ENCODE results near the gene CTXN3. TPM values are rescaled to one million over a fixed set of nuclear protein-coding genes. Genes with fewer than 3 reads are reported as not detected.

CTXN3 gene
- not detected for polyA plus RNA-seq (2013, experiment 1 of 2; ENCODE audit: insufficient read length)
- 0.12 TPM for polyA plus RNA-seq (2013, experiment 2 of 2; ENCODE audit: insufficient read length)

DNA sequence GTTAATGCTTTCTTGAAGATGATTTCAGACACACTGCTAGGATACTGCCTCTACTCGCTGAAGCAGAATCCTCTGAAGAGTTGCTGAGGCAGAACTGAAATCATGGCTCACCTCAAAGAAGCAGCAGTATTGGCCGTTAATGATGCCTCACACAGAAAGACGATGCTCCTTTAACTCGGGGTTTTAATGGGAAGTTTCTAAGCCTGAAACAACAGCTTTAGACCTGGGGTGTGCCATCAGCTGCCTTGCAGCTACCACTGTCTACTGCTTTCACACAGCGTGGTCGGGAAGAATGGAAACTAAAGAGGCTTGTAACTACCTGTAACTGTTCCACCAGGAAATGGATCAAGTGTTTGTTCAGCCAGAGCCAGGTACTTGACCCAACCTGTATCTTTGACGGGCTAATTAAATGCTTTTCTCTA is at the start of gene CTXN3:
CTXN3 (plus strand) TSS at position 65 of the 422 bp plus-strand sequence. CDS start 8,440 bp downstream, outside the sequence.
- DNase-seq: no peak

GRCh38 chr5:127599320-127599719 is 49.6 kb upstream of the CTXN3 start:
- DNase-seq: no peak

DNA sequence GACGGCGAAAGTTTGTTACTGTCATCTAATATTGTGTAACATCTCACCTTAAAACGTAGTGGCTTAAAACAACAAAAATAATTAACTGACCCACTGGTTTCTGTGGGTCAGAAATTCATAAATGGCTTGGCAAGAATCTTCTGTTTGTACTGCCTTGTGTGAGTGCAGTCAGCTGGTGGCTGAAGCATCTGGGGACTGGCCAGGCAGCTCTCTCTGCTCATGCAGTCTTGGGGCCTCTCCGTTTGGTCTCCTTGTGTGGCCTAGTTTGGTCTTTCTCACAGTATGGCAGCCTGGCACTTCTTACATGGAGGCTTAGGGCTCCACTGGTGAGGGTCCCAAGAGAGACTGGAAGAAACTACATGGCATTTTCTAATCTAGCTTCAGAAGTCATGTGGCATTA is 49.0 kb upstream of the CTXN3 start:
- no peak for DNase-seq

DNA sequence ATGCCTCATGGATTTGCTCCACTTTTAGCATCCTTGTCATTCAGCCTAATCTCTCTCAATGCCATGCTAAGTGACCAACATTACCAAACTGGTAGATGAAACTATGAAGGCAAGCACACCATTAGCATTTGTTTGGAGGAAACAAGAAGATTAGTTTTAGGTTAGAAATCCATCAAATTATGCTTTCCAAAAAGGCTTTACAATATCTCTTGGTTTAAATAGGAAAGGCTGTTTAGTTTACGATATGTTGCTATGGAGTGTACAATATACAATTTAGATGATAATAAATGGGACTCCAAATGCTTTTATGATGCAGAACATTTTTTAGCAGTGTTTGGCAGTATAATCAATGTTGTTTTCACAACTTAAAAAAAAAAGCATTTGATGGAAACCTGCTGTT is 47.8 kb upstream of the CTXN3 start:
- no peak for DNase-seq

GRCh38 chr5:127601601-127602000 is 47.3 kb upstream of the CTXN3 start:
- DNase-seq: no peak

- no peak for DNase-seq
Measured at GRCh38 chr5:127602481-127602880, 46.4 kb upstream of the CTXN3 start.

DNA sequence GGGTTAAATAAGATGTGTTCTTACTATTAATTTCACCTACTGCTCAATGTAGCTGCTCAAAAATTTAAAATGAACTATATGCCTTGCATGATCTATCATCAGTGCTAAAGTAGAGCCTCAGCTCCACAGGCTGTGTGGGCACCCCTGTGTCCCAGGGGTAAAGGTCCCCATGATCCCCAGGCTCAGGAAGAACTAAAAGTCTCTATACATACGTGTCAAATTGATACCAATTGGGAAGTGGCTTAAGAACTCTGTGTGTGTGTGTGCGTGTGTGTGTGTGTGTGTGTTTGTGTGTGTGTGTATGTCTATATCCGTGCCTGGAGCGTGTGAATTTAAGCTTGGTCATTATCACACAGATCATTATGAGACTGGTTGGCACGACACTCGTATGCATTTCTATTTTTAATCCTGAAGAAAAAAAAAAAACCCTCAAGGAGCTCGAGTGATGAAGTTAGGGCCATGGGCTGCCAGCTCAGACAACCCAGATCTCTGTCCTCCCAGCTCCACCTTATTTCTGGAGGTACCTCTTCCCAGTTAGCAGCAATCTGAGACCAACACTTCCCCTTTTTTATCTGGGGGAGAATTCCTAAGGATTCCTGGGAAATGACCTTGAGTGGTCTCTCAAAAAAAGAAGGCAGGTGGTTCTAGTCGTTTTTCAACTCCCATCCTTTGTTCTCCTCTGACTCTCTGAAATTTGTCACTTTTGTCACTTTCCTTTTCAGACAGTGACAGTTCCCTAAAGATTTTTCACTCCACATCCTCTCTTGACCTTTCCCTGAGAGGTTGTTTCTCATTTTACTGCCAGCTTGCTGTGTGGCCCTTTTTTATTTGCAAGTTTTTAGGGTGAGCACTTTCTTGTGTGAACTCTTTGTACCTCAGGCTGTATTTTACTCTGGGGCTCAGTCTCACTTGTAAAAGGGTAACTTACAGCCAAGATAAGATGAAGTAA is 45.7 kb upstream of the CTXN3 start:
- DNase-seq: no peak

- DNase-seq: no peak
Measured at GRCh38 chr5:127608077-127608660, 40.7 kb upstream of the CTXN3 start.

DNA sequence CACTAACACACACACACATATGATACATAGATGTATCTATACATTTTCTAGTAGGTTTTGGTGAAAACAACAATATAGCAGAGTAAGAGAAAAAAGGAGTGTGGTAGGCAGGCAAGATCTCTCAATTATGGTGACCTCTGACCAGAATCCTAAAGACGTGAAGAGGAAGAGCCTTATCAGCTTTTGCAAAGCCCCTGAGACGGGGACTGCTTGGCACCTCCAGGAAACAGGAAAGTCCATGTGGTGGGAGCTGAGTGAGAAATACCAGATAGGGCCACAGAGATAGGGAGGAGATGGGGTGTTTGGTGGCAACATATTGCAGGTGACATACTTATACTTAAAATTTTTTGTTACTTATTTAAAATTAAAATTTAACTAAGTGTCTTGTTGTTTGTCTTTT is 39.9 kb upstream of the CTXN3 start:
- no peak for DNase-seq

GRCh38 chr5:127609957-127610356 is 38.9 kb upstream of the CTXN3 start:
- DNase-seq: peak; percentile 21

- DNase-seq: no peak
Measured at GRCh38 chr5:127612441-127613141, 36.3 kb upstream of the CTXN3 start.

- peak; percentile 42 for DNase-seq
Measured at GRCh38 chr5:127615916-127616315, 33.0 kb upstream of the CTXN3 start.

DNA sequence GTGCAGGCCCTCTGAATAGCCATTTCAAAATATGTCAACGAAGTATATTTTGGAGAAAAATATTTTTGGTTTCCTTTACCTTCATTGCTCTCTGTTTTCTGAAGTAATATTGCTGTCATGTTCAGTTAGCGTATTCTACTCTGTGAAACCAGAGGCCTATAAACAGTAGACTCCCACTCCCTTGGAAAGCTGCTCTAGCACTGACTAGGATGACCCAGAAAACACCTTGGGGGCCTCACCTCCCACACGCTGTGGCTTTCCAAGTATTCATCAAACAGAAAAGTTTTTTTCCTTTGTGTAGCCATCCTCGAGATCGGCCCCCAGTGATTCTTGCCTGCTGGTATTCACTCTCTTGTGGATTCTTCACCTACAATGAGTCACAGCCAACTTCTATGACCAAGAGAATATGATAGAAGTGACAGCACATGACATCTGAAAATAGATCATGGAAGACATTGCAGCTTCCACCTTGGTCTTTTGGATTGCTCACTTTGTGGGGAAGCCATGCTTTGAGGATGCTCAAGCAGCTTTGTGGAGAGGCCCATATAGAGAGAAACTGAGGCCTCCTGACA is 28.9 kb upstream of the CTXN3 start:
- no peak for DNase-seq

DNA sequence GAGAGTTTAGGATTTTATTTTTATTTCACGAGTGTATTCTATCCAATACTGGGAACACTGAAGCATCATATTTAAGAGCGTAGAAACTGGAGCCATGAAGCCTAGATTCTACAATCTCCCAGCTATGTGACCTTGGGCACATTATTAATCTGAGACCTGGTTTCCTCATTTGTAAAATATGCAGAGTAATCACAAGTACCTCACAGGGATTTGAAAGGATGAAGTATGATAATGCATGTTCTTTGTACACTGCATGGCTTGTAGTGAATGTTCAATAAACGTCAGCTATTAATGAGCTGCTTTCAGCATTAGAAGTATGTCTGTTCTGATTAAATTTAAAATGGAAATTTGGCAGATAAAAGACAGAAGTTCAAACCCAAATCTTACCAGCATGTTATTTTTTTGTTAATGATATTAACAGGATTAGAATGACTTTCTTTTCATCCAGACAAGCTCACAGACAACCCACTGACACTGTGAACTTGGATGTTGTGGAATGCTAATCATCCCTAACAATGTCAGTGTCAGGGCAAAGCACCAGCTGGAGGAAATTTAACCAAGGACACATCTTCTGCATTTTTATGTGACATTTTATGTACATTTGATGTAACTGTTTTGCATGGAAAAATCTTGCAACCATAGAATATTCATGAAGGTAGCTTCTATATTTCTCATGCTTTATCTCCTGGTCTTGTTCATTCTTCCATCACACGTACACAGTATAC is 27.1 kb upstream of the CTXN3 start:
- no peak for DNase-seq

GRCh38 chr5:127634007-127634406 is 14.9 kb upstream of the CTXN3 start:
- no peak for DNase-seq

DNA sequence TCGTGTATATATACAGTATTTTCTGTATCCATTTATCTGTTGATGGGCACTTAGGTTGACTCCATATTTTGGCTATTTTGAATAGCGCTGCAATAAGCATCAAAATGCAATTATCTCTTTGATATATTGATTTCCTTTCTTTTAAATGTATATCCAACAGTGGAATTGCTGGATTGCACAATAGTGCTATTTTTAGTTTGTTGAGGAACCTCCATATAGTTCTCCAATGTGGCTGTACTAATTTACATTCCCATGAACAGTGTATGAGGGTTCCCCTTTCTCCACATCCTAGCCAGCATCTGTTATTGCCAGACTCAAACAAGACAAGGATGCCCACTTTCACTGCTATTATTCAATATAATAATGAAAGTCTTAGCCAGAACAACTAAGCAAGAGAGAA is 9.1 kb upstream of the CTXN3 start:
- no peak for DNase-seq

- no peak for DNase-seq
Measured at GRCh38 chr5:127642949-127643348, 5.9 kb upstream of the CTXN3 start.

DNA sequence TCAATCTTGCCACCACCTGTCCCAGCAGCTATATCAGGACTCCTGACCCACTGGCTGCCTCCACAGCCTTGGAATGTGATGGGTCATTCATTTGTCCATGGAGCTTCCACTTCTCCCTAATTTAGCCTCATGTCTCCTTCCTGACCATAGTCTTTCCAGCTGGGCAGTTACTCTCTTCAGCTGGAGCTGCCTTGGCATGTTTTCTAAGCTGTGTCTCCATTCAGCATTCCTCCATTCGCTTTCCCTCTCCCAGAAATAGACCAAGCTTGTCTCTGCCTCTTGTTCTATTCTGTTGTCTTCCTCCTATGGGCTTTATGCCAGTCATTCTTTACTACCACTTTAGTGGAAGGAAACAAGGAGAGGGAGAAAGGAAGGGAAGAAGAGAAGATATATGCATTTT is 5.3 kb upstream of the CTXN3 start:
- no peak for DNase-seq

DNA sequence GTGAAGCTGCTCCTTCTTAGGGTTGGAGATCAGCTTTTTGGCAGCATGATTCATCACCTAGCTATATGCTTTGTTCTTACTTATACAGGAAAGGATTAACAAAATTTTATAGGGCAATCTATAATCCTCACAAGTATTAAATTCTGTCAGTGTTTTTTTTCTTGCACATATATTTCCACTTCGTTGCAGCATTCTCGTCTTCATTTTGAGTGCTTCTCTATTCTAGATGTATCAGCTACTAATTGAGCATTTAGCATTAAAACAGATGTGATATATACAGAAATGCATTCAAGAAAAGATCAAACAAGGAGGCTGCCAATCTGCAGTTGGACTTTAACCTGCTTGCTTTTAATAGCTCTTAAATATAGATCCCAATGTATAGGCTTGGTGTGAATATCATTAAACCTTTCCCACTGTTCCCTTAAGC is 3.6 kb upstream of the CTXN3 start:
- DNase-seq: no peak

GRCh38 chr5:127647361-127647958 is 1.4 kb upstream of the CTXN3 start:
- no peak for DNase-seq

- DNase-seq: no peak
Measured at GRCh38 chr5:127650022-127650421, 1.1 kb downstream of the CTXN3 start.

- peak; percentile 26 for DNase-seq
Measured at GRCh38 chr5:127650649-127651048, 1.8 kb downstream of the CTXN3 start.
